COLO668 (cell line): ENCODE measurements around the gene SPAG9.

ENCODE experiments used
- DNase-seq: peaks from one replicate; lab custom pipeline; 2025; ENCODE audit not compliant: unreplicated experiment; lab: John Stamatoyannopoulos, UW

The SPAG9 gene

DNA sequence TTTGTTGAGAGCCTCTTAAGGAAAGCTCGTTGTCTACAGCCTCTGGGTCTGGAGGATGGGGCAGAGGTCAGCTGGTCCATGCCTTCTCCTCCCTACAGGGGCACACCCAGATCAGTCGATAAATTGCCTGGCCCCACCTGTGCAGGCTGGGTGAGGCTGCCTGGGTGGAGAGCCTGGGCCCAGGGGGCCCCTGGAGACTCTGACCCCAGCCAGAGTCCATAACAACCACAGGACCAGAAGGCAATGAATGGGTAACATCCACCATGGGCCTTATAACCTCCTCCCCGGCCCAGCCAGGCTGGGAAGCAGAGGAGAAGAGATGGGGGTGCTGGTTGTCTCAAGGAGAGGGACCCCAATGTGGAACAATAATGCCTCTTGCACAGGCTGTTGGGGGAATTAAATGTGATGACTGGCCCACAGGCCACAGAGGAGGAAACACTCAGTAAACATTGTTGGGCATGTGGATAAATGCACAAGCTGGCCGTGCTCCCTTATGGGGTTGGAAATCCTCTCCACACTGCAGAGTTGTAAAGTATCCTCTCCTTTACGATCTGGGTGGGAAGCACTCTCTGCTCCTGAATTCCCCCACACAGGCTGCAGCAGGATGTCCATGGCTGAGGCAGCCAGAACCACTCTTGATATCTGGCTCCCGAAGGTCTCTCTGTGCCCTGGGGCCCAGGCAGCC is 197.8 kb downstream of the SPAG9 start:
- no peak for DNase-seq

DNA sequence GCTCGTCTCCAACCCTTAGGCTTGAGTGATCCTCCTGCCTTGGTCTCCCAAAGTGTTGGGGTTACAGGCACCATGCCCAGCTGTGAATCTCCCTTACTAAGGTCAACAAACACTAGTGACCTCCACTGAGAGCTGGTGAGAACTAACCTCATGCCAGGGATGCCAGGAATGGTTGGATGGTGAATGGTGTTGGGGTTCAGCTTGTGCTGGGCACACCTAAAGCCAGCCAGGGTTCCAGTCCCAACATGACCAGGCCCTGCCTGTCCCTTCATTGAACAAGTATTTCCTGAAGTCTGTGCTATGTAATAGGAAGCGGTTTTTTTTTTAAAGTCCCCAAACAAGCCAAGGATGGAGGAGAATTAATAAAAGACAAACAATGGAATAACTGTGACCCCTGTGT is 198.6 kb downstream of the SPAG9 start:
- no peak for DNase-seq

GRCh38 chr17:50920891-50921586 is 199.6 kb downstream of the SPAG9 start:
- no peak for DNase-seq

DNA sequence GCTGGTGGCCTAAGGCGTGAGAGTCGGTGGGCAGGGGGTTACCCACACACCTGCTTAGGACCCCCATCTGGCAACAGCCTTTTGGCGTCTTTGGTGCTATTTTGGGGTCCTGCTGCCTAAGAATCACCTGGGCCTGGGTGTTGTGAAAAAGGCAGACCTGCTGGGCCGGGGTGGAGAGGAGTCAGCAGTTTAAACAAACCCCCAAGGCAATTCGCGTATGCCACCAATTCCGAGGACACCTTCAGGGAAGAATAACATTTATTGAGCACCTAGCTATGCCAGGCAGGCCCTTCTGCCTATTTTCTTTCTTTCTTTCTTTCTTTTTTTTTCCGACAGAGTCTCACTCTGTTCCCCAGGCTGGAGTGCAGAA is 200.6 kb downstream of the SPAG9 start:
- DNase-seq: no peak

DNA sequence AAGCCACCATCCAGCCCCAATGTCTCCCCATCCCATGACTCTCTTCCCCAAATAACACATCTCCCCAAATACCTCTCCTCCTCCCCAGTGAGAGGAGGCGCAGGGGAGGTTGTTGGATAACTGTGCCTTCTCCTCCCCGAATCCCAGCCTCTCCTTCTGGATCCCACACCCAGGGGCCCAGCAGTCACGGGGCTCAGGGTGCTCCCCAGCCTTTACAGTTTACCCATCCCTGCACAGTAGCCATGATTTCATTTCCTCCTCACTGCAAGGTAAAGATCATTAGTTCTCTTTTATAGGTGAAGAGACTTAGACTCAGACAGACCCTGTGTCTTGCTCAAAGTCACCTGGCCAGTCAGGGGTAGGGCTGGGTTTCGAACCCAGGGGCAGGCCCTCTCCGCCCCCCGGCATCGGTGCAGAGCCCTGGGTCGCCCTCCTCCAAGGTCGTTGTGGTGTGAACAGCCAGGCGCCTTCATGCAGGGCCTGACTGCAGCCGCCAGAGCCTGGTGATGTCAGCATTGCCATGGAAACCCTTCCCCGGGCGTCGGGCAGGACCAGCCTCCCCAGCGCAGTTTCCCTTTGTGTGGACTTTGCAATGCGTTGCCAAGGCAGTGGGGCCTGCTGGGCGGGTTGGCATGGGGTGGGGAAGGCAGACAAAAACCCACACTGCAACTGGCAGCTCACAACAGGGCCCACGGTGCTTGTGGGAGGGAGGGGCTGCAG is 201.2 kb downstream of the SPAG9 start:
- DNase-seq: peak; percentile 93

DNA sequence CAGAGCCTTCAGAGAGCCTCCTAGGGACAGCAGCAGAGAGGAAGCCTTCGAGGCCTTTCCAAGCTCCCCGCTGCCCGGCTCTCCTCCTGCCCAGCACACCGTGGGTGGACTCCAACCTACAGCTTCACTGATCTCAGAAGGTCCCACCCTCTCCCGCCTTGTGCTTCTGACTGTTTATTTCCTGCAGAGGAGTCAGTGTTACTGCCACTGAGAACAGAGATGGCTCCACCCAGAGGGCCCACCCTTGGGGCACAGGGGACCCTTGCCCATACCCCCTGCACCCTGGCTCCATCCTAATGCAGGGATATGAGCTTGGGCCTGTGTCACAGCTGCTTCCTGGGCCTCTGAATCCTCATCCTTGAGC is 201.8 kb downstream of the SPAG9 start:
- DNase-seq: peak; percentile 1

- DNase-seq: no peak
These were observed 202.4 kb downstream of the SPAG9 start for GRCh38 chr17:50918071-50918932.

- DNase-seq: no peak
These were observed 203.3 kb downstream of the SPAG9 start for GRCh38 chr17:50917418-50917743.

DNA sequence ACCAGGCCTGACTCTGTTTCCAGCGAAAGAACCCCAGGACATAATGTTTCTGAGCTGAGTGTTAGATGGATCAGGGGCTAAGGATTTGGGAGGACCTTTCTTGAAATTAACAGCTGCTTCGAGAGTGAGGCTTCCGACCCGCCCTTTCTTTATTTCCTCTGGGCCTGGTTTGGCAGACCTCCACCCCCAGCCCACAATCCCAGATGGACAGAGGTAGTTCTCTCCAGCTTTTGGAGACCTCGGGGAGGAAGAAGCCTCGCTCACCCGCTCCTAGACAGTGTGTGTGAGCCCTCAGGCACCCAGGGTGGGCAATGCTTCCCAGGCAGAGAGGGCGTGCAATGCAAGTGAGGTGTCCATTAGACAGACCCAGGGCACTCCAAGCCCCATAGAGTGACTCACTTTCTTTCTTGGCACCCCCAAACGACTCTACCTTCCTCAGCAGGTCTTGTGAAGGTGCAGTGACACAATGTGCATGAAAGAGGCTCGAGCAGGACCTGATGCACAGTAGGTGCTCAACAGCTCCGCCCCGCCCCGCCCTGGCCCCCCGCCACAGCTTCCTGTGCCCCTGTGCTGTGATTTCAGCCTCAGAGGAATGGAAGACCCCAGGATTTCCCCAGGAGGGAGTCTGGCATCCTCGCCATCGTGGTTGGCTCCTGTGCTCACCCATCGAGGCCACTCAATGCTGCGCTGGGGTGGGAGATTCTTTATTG is 203.8 kb downstream of the SPAG9 start:
- DNase-seq: no peak

- no peak for DNase-seq
These were observed 204.5 kb downstream of the SPAG9 start for GRCh38 chr17:50916026-50916707.

DNA sequence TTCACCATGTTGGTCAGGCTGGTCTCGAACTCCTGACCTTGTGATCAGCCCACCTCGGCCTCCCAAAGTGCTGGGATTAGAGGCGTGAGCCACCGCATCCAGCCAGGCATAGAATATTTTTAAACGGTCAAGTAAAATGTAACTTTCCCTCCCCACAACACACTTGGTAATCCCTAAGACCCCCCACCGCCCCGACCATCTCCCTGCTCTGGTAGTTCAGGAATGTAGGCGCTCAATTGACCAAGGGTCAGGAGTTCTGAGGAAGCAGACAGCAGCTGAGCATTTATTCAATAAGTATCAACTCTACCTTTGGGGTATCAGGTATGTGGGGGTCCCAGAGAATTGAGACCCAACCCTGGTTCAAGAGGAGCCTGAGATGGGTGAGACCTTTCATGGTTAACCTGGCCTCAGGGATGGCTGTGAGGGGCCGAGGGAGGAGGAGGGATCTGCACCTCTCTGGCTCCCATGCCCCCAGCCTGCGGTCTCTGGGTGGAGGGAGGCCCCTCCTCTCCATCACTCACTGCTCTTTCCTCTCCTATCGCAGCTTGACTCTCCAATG is 206.1 kb downstream of the SPAG9 start:
- DNase-seq: no peak

DNA sequence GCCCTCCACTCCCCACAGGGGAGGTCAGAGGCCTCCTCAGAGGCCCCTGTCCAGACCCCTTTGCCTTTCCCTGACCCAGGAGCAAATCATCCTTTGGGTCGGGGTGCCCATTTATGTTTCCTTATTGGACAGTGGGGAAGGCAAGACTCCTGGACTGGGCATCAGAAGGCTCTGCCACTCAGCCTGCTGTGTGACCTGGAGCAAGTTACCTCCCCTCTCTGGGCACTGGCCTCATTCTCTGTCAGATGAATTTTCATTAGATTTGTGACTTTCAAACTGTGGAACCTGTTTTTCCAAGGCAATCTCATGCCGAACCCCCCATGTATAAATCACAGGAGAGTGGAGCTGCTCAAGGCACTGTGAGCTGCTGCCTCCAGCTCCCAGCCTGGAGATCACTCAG is 207.5 kb downstream of the SPAG9 start:
- DNase-seq: no peak
